ENCODE data around the gene CNOT3. TPM values are rescaled to one million over a fixed set of nuclear protein-coding genes. Genes with fewer than 3 reads are reported as not detected.

CNOT3 gene
- total and polyA plus RNA-seq, 2 of the 13 experiments (the other 11 are each of a cell fraction or from before 2014, with no cell fraction given) = 4.3 to 5.8 TPM

GRCh38 chr19:54100561-54100960 is 37.0 kb upstream of the CNOT3 start, which contains the start of gene OSCAR (continued):
- TF ChIP-seq GATAD2A (CRISPR knock-in tag; IDR thresholded peaks at IDR 0.05) = 0 out of 2 replicates have a peak, but pooled peaks have one; percentile 16
- TF ChIP-seq SRSF9 (IDR thresholded peaks at IDR 0.05; ENCODE audit: borderline replicate concordance, insufficient read depth, low read depth, low read length, poor library complexity, severe bottlenecking) = no peak
- TF ChIP-seq STAG1 (CRISPR knock-in tag; IDR thresholded peaks at IDR 0.05) = no peak
- no peak for TF ChIP-seq GABPA (IDR thresholded peaks at IDR 0.05; ENCODE audit: low read depth, low read length)
- TF ChIP-seq GABPA (CRISPR knock-in tag; IDR thresholded peaks at IDR 0.05; ENCODE audit: low read depth) = peak; percentile 33; the same call in 1 of the 2 replicates
- TF ChIP-seq KDM4B (CRISPR knock-in tag; IDR thresholded peaks at IDR 0.05) = no peak
- no peak for TF ChIP-seq ZNF260 (CRISPR knock-in tag; IDR thresholded peaks at IDR 0.05; ENCODE audit: borderline replicate concordance, low read depth)
- TF ChIP-seq ZNF225 (CRISPR knock-in tag; IDR thresholded peaks at IDR 0.05) = no peak
- TF ChIP-seq ZFP37 (CRISPR knock-in tag; IDR thresholded peaks at IDR 0.05; ENCODE audit: borderline replicate concordance) = no peak
- peak; percentile 15; the same call in 1 of the 2 replicates for TF ChIP-seq FOSL2 (CRISPR knock-in tag; IDR thresholded peaks at IDR 0.05)

- H2AFZ ChIP-seq (ENCODE audit: low read length) = no peak within 1 kb of the TSS
- in situ Hi-C loops (cut with HindIII; ENCODE audit: extremely low pct_ligation_motif_present, low pct_unique_long_range_greater_than_20kb) = no loop called here
- ATAC-seq (peak; percentile 96), FAIRE-seq (peak; percentile 89), DNase-seq (ENCODE audit: low spot score) (peak; percentile 96)
- H3K9me3 ChIP-seq (ENCODE audit: low read length) = no peaks in the 10 kb centered on the region
- peak within 1 kb of the TSS; percentile 46 for H3K27ac ChIP-seq (ENCODE audit: extremely low read length, insufficient read depth, low read length)
- 1% methylated on average over 11 of the region's 54 CpGs for WGBS (ENCODE audit: low lambda C conversion rate)
- H3K27me3 ChIP-seq (ENCODE audit: control insufficient read depth in 1 of 2, insufficient read depth in 2 of 2, low read length in 2 of 2) = no peaks in the 10 kb centered on the region; a peak in 1 of 5 replicates
- intact Hi-C loops (cut with micrococcal nuclease; ENCODE audit: unreplicated experiment) = no loop called here
- peak within 1 kb of the TSS; percentile 81 for H3K9ac ChIP-seq (ENCODE audit: insufficient read depth, low read depth, low read length)
- peaks cover 9% of the 10 kb centered on the region for H3K79me2 ChIP-seq (ENCODE audit: insufficient read depth, low read length)
- no peaks in the 10 kb centered on the region for H4K20me1 ChIP-seq (ENCODE audit: insufficient read depth, low read length)
- peak within 1 kb of the TSS; percentile 88 for H3K4me2 ChIP-seq (ENCODE audit: low read depth, low read length)
- ChIA-PET POLR2A (interaction anchor here (1.1 to 2.6 kb wide), 2 partner anchors 13 to 34 kb away, joined by 5 to 14 read pairs; partner anchors contain the start of genes CNOT3, PRPF31 and TFPT), CTCF (ENCODE audit: low intra/inter-chr PET ratio, low total read pairs) (no interaction called here)
- H3K4me1 ChIP-seq (ENCODE audit: insufficient read depth, low read length) = peaks cover 17% of the 10 kb centered on the region
- H3K36me3 ChIP-seq (replicated peaks in 1 of 2; ENCODE audit: control insufficient read depth in 1 of 2, insufficient read depth in 2 of 2, low read length in 2 of 2) = peaks cover 6 to 17% of the 10 kb centered on the region in 2 experiments; a peak in 3 of 5 replicates
- H3K4me3 ChIP-seq (replicated peaks in 1 of 3; ENCODE audit: insufficient read depth in 1 of 3, low read depth in 2 of 3, low read length in 3 of 3) = peak within 1 kb of the TSS; percentile 76 to 99 (median 78)
- TSS peak; percentile 88 for BruUV-seq (replicated peaks)
- TF ChIP-seq ZNF335 (CRISPR knock-in tag; IDR thresholded peaks at IDR 0.05) (peak; percentile 85; the same call in 1 of the 2 replicates), PAF1 (CRISPR knock-in tag; IDR thresholded peaks at IDR 0.05) (no peak), BHLHE40 (IDR thresholded peaks at IDR 0.05; ENCODE audit: low read length) (no peak), PLRG1 (conservative IDR thresholded peaks at IDR 0.05) (no peak), ZNF407 (CRISPR knock-in tag; IDR thresholded peaks at IDR 0.05; ENCODE audit: not compliant biosample characterization) (no peak), ZNF674 (CRISPR knock-in tag; IDR thresholded peaks at IDR 0.05; ENCODE audit: low read depth) (0 out of 2 replicates have a peak, but pooled peaks have one; percentile 23)
These were observed 35.0 kb upstream of the CNOT3 start, which contains the start of gene NDUFA3 for GRCh38 chr19:54102421-54103169. Gene NDUFA3 (plus strand): TSS chr19:54102855. CDS start chr19:54102879, 24 bp downstream.

All from HepG2 (cell line).